ENCODE data around the gene AHSG.

AHSG gene

DNA sequence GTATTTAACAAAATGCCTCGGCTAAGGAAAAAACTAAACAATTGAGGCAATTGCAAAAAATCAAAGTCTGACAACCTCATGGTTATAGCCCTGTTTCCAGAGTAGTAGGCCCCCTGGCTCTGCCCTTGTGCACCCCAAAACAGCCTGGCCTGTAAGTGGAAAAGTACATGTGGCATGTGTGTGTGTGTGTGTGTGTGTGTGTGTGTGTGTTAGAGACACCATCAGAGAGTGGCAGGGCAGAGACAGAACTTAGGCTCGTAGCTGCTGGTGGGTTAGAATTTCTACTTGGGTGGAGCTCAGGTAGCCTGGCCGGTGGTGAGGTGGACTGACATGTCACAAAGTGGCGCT is 14.1 kb upstream of the AHSG start:
- TF ChIP-seq JUND (IDR thresholded peaks at IDR 0.05; ENCODE audit: low read depth), result no peak
- DNase-seq (ENCODE audit: low read depth in 1 of 2, low spot score in 1 of 2), result no peak
- in situ Hi-C loops (cut with HindIII; ENCODE audit: low pct_unique_long_range_greater_than_20kb, low sequenced_read_pairs), result no loop called here

DNA sequence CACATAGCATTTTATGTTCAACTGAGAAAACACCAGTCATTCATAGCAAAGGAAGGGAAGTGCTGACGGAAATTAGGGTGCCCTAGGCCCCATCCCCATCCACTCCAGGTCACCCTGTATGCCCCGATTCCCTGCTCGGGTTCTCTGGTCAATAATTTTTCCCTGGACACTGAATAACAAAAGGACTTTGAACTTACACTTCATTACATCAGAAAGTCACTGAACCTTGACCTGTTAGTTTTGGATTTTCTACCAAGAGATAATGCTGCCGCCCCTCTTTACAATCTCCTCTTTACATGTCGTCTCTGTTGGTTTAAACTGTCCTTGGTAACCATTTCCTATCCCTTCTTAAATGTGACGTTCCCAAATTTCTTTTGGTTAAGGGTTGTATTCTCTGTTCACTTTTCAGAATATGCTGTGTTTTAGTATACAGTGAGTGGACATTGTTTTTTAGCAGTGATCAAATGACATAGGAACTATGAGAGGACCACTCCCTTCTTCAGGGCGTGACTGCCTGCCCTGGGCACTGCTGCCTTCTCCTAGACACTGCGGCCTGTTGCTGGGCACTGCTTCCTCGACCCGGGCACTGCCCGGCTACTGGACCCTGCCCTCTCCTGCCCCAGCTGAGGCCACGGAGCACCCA is 13.6 kb upstream of the AHSG start:
- no peak for DNase-seq (ENCODE audit: low read depth in 1 of 2, low spot score in 1 of 2)
- TF ChIP-seq JUND (IDR thresholded peaks at IDR 0.05; ENCODE audit: low read depth), result no peak

DNA sequence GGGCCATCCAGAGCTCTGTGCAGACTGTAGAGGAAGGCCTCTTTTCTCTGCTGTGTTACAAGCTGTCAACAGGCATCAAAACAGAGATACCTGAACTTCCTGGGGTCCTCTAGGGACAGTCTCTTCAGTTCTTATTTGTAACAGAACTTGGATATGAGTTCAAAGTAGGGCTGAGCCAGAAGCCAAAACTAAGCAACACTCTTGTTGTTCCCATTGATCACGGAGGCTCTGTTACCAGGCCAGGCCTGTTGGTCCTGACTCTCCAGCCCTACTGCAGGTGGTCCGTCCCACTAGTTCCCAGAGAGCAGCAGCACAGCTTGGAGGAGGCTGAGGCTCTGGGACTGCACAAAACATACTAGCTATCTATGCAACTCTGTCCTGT is 13.1 kb upstream of the AHSG start:
- in situ Hi-C loops (cut with HindIII; ENCODE audit: low pct_unique_long_range_greater_than_20kb, low sequenced_read_pairs), result no loop called here
- DNase-seq (ENCODE audit: low read depth in 1 of 2, low spot score in 1 of 2), result no peak
- TF ChIP-seq JUND (IDR thresholded peaks at IDR 0.05; ENCODE audit: low read depth), result no peak

More for the DNA sequence above, 13.6 kb upstream of the AHSG start:
- in situ Hi-C loops (cut with HindIII; ENCODE audit: low pct_unique_long_range_greater_than_20kb, low sequenced_read_pairs), result no loop called here

DNA sequence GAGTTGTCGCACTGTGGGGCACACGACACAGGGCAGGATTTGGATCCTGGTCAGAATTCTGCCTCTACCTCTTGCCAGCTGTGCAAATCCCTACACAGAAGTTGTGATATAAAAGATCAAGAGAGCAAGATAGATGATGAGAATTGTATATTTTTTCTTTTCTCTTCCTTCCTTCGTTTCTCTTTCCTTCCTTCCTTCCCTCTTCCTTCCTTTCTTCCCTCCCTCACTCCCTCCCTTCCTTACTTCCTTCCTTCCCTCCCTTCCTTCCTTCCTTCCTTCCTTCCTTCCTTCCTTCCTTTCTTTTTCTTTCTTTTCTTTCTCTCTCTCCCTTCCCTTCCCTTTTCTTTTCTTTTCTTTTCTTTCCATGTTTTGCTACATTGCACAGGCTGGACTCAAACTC is 12.0 kb upstream of the AHSG start:
- in situ Hi-C loops (cut with HindIII; ENCODE audit: low pct_unique_long_range_greater_than_20kb, low sequenced_read_pairs), result no loop called here
- DNase-seq (ENCODE audit: low read depth in 1 of 2, low spot score in 1 of 2), result no peak
- TF ChIP-seq JUND (IDR thresholded peaks at IDR 0.05; ENCODE audit: low read depth), result no peak

DNA sequence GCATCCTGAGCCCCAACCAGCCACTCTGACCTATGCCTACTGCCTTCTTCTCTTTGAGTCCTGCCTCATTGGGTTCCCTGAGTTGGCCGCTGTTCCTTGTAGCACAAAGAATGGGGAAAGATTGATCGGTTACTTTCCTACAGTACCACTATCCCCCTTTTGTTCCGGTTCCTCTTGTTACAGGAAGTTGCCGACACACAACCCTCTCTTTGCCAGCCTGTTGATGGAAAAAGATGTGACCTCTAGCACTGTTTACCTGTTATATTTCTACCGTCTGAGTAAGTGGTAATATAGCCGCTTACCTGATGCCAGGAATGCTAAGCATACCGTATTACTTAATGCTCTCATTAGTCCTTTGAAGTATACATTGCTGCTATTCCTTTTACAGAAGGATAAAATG is 9.7 kb upstream of the AHSG start:
- no peak for DNase-seq (ENCODE audit: low read depth in 1 of 2, low spot score in 1 of 2)
- no peak for TF ChIP-seq JUND (IDR thresholded peaks at IDR 0.05; ENCODE audit: low read depth)
- in situ Hi-C loops (cut with HindIII; ENCODE audit: low pct_unique_long_range_greater_than_20kb, low sequenced_read_pairs), result no loop called here

DNA sequence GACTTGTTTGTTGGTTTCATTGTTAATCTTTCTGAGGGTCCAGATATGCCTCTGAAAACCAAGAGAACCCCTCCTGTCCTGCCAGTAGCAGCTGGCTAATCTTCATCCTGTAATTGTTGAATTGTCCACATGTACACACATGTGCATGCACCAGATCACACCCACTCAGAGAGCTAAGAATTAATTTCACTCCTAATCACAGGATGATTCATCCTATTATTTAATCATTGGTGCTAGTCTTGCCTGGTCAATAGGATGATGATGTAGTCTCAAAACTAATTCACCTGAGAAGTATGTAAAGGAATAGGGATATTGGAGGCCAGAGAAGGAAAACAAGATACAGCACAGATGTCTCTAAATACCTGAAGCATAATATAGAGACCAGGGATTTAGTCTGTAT is 7.8 kb upstream of the AHSG start:
- TF ChIP-seq JUND (IDR thresholded peaks at IDR 0.05; ENCODE audit: low read depth), result no peak
- in situ Hi-C loops (cut with HindIII; ENCODE audit: low pct_unique_long_range_greater_than_20kb, low sequenced_read_pairs), result no loop called here
- no peak for DNase-seq (ENCODE audit: low read depth in 1 of 2, low spot score in 1 of 2)

DNA sequence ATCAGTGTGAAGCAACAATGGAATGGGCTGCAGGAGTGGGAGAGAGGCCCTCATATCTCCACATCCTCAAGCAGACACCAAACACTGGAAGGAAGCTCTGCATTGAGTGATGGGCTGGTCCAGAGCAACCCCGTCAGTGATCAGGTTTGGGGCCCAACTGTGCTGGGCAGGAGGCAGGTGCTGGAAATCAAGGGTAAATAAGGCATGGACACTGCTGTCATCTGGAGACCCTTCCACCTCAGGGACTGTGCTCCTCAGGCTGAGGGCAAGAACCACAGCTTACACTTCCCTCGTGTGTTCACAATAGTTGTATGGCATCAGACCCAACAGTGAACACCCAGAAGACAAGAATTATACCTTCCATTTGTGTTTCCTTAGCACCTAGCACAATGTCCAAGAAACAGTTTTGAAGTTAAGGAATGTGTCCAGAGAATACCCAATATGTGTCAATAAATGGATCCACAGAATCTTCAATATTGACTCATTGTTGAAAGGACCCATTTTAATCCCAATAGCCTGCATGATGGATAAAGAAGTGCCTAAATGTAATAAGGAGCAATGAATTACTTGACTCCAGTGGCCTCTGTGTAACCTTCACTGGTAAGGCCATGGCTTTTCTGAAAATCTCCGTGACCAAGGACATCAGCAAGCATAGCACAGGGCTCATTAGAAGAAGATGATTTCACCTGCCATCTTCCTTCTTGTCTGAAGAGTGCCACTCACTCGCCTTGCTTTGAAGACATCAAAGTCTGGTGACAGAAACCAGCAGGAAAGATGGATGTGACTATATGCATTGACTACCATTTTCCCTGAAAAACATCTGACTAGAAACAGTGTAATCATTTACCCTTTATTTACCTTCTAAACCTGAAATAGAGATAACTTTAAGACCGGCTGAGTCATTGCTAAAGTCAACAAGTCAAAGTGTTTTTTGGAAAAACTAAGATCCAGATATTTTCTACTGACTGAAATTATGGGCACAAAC is 7.0 kb upstream of the AHSG start:
- in situ Hi-C loops (cut with HindIII; ENCODE audit: low pct_unique_long_range_greater_than_20kb, low sequenced_read_pairs), result no loop called here
- no peak for TF ChIP-seq JUND (IDR thresholded peaks at IDR 0.05; ENCODE audit: low read depth)
- DNase-seq (ENCODE audit: low read depth in 1 of 2, low spot score in 1 of 2), result no peak

DNA sequence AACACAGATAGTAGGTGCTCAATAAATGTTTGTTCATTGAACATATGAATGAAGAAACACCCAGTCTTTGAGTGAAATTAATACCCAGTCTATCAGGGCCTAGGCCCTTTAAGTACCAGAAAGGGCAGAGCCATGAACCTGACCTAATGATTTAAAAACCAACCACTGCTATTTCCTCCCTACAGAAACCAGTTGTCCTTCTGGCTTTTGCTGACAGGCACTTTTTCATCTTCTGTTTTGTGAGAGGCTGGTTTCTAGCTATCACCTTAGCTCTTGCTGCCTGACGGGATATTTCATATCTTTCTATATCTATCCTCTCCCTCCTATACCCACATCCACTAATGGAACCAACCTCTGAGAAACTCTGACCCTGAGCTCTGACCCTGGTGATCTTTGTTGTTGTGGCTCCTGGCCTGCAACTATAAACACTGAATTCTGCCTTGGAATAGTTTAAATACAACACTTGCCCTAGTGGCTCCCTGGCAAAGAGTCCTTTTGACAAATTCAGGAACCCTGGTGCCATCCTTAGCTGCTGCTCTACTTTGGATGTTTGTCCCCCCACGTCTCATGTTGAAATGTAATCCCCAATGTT is 4.1 kb upstream of the AHSG start:
- DNase-seq (ENCODE audit: low read depth in 1 of 2, low spot score in 1 of 2), result no peak
- TF ChIP-seq JUND (IDR thresholded peaks at IDR 0.05; ENCODE audit: low read depth), result no peak
- in situ Hi-C loops (cut with HindIII; ENCODE audit: low pct_unique_long_range_greater_than_20kb, low sequenced_read_pairs), result no loop called here

DNA sequence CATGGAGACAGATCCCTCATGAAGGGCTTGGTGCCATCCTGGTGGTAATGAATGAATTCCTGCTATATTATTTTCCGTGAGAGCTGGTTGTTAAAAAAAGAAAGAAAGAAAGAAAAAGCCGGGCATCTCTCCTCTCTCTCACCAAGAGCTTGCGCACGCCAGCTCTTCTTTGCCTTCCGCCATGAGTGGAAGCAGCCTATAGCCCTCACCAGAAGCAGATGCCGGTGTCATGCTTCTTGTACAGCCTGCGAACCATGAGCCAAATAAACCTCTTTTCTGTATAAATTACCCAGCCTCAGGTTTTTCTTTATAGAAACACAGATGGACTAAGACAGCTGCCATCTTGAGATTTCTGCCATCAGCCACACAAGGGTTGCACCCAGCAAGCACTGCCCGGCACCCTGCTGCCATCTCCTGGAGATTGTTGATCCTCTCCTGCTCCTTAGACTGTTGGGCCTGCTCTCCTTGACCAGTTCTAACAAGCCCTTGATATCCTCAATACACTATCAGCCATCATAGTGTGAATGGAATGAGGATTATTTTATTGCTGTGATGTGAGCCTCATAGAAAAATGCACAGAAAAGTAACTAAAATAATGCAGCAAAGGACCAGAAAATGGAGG is 3.5 kb upstream of the AHSG start:
- no peak for TF ChIP-seq JUND (IDR thresholded peaks at IDR 0.05; ENCODE audit: low read depth)
- peak in 1 of 2 experiments; percentile 67 for DNase-seq (ENCODE audit: low read depth in 1 of 2, low spot score in 1 of 2)
- in situ Hi-C loops (cut with HindIII; ENCODE audit: low pct_unique_long_range_greater_than_20kb, low sequenced_read_pairs), result no loop called here

DNA sequence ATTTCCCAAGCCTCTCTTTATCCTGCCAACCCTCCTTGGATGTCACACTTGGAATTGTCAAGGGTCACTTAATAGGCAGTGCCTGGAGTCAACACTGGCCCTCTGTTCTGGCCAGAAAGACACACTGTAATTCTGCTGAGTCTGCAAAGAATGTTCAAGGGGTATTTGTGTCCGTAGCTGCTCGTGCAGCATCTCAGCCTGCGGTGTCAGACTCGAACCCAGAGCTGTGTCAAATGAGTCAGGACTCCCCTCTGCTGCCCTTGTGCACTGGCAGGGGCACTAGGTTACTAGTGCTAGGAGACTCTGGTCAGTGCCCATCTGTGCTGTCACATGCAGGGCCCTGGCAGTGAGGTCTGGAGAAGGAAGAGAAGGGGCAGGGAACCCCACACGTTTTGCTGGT is 795 bp upstream of the AHSG start:
- no peak for TF ChIP-seq JUND (IDR thresholded peaks at IDR 0.05; ENCODE audit: low read depth)
- no peak for DNase-seq (ENCODE audit: low read depth in 1 of 2, low spot score in 1 of 2)
- in situ Hi-C loops (cut with HindIII; ENCODE audit: low pct_unique_long_range_greater_than_20kb, low sequenced_read_pairs), result no loop called here

DNA sequence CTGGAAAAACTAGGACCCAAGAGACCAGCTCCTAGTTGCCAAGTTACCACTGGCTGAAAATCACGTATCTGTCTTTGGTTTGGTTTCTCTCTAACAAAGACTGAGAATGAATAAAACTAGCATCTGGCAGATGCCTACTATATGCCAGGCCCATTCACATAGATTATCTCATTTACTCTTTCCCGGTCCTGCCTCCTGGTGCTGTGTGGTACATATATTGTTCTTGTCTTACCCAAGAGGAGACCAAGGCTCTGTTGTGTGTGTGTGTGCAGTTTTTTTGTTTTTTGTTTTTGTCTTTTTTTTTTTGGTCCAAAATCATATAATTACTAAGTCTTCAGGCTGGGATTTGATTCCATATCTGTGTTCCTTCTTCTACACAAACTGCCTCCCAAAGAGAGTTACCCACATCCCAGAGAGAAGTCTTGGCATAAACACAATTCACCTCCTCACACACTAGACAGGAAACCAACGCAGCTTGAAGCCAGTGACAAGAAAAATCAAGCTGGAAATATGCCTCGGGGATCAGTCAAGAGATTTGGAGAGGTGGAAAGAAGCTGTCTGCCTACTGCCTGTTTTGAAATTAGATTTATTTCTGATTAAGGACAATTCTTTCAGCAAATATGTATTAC is 891 bp downstream of the AHSG start:
- no peak for DNase-seq (ENCODE audit: low read depth in 1 of 2, low spot score in 1 of 2)
- in situ Hi-C loops (cut with HindIII; ENCODE audit: low pct_unique_long_range_greater_than_20kb, low sequenced_read_pairs), result no loop called here
- TF ChIP-seq JUND (IDR thresholded peaks at IDR 0.05; ENCODE audit: low read depth), result no peak

DNA sequence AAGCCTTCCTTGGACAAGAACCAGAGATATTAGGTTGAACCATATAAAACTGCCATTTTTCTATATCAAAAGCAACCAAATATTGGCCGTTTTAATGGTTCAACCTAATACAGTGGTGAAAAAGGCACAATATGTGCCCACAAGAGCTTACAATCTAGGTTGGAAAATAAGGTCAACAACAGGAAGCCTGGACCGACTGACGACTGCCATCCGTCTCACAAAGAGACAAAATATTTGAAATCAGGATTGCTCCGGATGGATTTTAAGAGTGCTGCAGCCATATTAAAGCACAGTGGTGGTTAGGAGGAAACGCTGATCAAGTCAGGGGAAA is 1.4 kb downstream of the AHSG start:
- DNase-seq (ENCODE audit: low read depth in 1 of 2, low spot score in 1 of 2), result no peak
- in situ Hi-C loops (cut with HindIII; ENCODE audit: low pct_unique_long_range_greater_than_20kb, low sequenced_read_pairs), result no loop called here
- no peak for TF ChIP-seq JUND (IDR thresholded peaks at IDR 0.05; ENCODE audit: low read depth)
